GM21528 (cell line): ENCODE measurements around the gene TTLL11.
"Not testable (repeated sequence)": the region's sequence is repeated elsewhere in the genome, so short reads cannot be mapped to it uniquely, and the experiment has no call there.

ENCODE experiments used
- ATAC-seq: cut with Tn5 transposase; IDR thresholded peaks from one replicate; pipeline ENCODE4 v1.9.1; 2021; ENCODE audit warnings: mild to moderate bottlenecking, moderate library complexity; ENCODE audit not compliant: unreplicated experiment, low FRiP score

Gene TTLL11

DNA sequence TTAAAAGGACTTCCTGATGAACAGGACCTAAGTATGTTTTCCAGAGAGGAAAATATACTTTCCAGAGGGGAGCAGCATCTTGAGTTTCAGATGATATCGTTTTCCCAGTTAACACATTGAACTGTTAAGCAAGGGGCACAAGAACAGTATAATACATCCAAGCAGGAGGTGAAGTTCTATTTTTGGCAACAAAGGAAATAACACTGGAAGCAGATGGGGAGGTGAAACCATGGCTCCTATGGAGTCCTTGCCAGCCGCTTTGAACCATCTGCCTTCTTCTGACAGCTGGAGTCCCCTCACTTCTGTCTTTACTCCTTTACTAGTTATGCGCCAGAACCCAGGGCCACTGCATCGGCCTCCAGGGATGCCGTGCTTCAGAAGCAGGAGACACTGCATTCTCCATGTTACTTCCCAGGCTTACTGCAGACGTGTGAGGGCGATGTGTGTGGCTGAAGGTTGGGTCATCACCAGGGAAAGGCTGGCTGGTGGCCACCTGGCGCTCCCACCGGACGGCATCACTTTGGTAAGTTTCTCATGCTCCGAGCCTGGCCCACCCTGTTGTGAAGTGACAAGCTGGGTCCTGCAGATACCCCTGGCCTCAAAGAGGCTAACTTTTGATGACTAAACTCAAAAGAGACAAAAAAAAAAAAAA, 77.8 kb downstream of the TTLL11 start:
- ATAC-seq, result no peak

GRCh38 chr9:122011818-122012498, 81.2 kb downstream of the TTLL11 start:
- ATAC-seq, result no peak

DNA sequence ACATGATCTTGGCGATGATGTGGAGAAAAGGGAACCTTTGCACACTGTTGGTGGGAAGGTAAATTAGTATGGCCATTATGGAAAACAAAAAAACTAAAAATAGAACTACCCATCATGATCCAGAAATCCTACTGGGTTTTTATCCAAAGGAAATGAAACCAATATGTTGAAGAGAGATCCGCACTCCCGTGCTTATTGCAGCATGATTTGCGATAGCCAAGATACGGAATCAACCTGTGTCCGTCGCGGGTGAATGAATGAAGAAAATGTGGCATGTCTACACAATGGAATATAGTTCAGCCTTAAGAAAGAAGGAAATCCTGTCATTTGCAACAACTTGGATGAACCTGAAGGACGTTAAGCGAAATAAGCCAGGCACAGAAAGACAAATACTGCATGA, 84.5 kb downstream of the TTLL11 start:
- no peak for ATAC-seq

DNA sequence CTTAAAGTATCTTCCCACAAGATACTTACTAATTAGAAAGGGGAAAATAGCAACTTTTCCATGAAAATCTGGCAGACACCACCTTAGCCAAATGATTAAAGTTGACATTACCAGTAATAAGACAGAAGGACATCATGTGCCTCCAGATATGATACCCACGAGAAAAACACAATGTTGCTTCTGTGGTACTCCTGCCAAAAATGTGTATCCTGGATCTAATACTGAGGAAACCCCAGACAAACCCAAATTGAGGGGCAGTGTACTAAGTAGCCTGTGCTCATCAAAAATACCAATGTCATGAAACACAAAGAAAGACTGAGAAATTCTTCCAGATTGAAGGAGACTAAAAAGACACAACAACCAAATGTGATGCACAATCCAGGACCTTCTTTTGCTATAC, 85.3 kb downstream of the TTLL11 start:
- no peak for ATAC-seq

- no peak for ATAC-seq
Measured at GRCh38 chr9:122005597-122005996, 87.5 kb downstream of the TTLL11 start.

DNA sequence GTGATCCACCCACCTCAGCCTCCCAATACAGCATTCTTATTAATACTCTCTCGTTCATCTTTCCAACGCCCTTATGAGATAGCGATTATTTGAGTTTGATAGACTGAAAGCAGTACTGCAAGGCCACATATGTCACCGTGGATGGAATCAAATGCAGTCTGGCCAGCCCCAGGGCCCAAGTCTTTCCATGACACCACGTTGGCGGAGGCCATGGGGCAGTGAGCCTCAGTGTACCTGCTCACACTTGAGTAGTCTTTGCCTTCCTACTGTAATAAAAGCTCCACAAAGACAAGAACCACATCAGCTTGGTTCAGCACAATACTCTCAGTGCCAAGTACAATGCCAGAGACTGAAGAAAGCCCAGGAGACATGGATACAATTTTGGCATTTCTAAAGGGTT, 88.5 kb downstream of the TTLL11 start:
- ATAC-seq, result no peak

DNA sequence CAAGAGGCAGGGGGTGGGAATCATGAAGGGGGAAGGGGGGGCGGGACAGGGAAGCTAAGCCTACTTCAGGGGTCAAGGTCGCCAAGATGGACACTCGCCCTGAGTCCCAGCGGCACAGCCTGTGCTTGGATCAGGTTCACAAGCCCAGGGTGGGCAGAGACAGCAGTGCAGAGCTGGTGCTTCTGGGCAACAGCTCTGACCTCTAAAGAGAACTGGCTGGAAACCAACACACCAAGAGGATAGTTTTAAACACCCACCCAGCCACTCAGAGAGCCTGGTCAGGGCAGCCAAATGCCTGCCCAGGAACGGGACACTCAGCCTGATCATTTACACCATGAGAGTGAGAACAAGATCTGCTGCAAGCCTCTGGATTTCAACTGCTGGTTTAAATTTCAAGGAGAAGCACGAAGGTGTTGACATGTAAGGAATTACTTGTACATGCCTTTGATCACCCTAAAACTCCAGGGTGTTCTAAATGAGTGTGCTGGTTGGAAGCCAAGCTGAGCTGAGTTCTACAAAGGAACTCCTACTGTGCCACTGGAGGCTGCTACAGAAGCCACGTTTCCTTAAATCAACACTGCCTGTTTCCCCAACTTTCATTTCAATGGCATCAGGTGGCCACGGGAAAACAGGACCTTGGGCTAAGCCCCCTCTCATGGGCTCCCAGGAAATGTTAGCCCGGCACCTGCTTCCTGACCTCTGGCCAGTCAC, 91.5 kb downstream of the TTLL11 start:
- ATAC-seq, result no peak

DNA sequence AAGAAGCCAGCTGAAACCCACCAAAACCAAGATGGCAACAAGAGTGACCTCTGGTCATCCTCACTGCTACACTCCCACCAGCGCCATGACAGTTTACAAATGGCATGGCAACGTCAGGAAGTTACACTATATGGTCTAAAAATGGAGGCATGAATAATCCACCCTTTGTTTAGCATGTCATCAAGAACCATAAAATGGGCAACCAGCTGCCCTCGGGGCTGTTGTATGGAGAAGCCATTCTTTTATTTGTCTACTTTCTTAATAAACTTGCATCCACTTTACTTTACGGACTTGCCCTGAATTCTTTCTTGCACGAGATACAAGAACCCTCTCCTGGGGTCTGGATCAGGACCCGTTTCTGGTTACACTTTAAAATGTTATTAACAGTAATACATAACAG, 92.6 kb downstream of the TTLL11 start:
- not testable (repeated sequence) for ATAC-seq

DNA sequence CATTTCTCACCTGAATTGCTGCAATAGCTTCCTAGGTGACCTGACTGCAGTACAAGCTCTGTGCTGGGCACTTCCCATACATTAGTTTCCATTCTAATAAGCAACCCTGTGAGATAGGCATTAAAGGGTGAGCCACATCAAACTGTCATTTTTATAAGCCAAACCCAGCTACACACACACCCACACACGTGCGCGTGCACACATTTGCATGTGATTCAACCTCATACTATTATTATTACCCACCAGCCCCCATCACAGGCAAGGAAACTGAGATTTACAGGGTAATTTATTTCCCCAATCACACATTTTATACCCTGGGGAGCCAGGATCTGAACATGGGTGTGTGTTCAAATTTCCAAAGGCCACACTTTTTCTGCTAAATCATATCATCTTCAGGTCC, 93.6 kb downstream of the TTLL11 start:
- ATAC-seq, result no peak

- no peak for ATAC-seq
Measured at GRCh38 chr9:121998513-121999049, 94.5 kb downstream of the TTLL11 start.

GRCh38 chr9:121997791-121998190, 95.3 kb downstream of the TTLL11 start:
- ATAC-seq, result no peak

GRCh38 chr9:121996783-121997182, 96.3 kb downstream of the TTLL11 start:
- ATAC-seq, result no peak

GRCh38 chr9:121995997-121996396, 97.1 kb downstream of the TTLL11 start:
- no peak for ATAC-seq

GRCh38 chr9:121992571-121993212, 100.4 kb downstream of the TTLL11 start:
- ATAC-seq, result no peak

DNA sequence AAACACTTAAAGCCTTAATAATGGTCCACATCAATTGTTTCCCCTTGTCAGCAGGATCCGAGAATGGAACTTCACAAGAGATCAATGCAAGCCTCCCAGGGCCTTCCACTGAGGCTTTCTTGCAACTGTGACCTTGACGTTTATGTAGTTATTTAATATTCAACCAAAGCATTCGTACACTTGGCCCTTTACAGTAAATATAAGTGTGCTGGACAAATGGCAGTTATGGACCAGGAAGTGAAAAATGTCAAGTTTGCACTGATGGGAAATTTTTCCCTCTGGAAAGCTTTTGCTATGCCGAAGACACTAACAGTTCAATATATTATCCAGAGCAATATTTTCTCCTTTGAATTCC, 101.8 kb downstream of the TTLL11 start:
- ATAC-seq, result no peak

DNA sequence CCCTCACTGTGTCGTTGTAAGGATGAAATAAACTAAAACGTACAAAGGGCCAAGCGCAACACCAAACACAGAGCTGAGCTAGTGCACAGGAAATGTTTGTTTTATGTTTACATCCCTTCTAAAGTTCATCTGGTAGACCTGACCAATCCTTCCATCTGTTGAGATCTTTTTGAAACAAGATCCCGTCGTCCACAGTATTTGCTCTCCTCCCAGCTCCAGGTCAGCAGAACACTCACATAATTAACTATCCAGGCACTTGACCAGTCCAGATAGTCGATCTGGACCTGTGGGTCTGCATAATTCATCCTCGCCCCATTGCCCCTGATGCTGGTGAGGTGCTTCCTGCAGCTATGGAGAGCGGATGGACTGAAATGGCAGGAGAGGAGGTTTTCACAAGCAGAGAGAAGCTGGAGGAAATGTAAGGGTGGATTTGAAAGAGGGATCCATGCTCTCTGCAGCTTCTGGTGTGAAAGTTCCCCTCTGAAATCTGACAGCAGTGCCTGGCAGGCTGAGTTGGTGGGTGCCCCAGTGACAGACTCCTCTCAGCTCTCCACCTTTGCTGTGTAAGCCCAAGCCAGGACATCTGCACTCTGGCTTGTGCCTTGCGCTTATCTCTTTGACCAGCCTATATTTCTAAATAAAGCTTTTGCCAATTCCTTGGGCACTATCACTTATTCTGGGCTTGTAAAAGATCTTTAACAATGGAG, 102.4 kb downstream of the TTLL11 start:
- no peak for ATAC-seq

DNA sequence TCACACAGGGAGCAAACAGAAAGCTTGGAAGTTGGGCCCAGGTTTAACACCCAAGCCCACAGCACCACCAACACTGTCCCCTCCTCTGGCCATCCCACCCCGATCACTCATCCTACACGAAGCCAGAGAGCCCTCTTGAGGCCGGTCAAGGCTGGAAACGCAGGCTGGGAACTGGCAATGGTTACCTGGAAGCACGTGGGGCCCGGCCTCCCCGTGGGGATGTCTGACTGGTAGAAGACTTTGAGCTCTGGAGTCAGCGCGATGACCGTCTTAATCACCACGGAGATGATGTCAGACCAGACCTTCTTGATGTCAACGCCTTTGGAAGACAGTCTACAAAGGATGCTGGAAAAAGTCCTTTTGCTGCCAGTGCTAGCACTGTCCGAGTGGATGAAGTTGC, 104.1 kb downstream of the TTLL11 start:
- ATAC-seq, result no peak

- no peak for ATAC-seq
Measured at GRCh38 chr9:121987314-121987713, 105.8 kb downstream of the TTLL11 start.

DNA sequence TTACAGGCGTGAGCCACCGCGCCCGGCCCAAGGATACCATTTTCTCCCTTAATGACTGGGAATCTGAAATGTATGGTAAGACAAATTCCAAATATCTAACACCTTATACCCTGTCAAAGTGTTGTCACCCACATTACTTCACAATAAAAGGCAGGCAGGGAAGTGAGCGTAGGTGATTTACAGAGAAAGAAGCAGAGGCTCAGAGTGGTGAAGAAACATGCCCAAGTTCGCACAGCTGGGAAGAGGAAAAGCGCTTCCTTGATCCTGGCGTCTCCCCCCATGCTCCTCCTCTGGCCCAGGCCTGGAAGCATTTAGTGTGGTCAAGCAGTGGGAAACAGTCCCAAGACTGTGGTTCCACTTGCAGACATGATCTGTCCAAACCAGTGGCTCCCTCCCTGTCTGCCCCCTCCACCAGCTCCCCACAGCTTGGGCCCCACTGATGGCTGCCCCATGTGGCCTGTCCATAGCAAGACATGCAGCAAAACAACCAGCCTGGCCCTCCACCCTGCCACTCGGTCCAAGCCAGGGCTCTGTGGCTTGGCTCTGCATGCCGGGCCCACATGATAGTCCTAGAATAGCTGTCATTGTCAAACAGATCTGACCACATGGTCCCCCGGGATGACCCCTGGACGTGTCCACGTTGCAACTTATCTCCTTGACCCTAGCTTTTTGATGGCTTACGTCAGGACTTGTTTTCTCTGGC, 107.2 kb downstream of the TTLL11 start:
- no peak for ATAC-seq
